Muscle layer of colon (tissue), 2 donors: ENCODE data around the gene SRGAP2B.
"Not testable (repeated sequence)": the region's sequence is repeated elsewhere in the genome, so short reads cannot be mapped to it uniquely, and the experiment has no call there.

ENCODE experiments used
- H3K27ac ChIP-seq: one replicate; pipeline ENCODE4 v1.7.0; 2013; ENCODE audit warnings: low read depth, mild to moderate bottlenecking, low read length, moderate library complexity
- H3K27me3 ChIP-seq, 2 donors: one replicate each; pipeline ENCODE4 v1.7.0; 2013; ENCODE audit warnings: low read length in 2 of 2, mild to moderate bottlenecking in 2 of 2; ENCODE audit not compliant: insufficient read depth in 2 of 2, control insufficient read depth in 1 of 2
- H3K36me3 ChIP-seq: one replicate; pipeline ENCODE4 v1.7.0; 2013; ENCODE audit warnings: mild to moderate bottlenecking, low read length; ENCODE audit not compliant: insufficient read depth
- H3K4me1 ChIP-seq: one replicate; pipeline ENCODE4 v1.7.0; 2013; ENCODE audit warnings: mild to moderate bottlenecking, low read length; ENCODE audit not compliant: insufficient read depth
- H3K4me3 ChIP-seq, 2 donors: one replicate each; pipeline ENCODE4 v1.7.0; 2013; ENCODE audit warnings: low read length in 2 of 2, low read depth in 1 of 2, mild to moderate bottlenecking in 1 of 2, moderate library complexity in 1 of 2
- H3K9ac ChIP-seq: one replicate; pipeline ENCODE4 v1.7.0; 2013; ENCODE audit warnings: low read length
- H3K9me3 ChIP-seq: one replicate; pipeline ENCODE4 v1.7.0; 2013; ENCODE audit warnings: mild to moderate bottlenecking, low read length
- donor health status: abdominal sarcoma.
- donor health status: Adenocarcinoma of cecum.

SRGAP2B gene

GRCh38 chr1:145115587-145116493, 20.7 kb upstream of the SRGAP2B start:
- not testable (repeated sequence) for H3K4me1 ChIP-seq, H3K9me3 ChIP-seq, H3K9ac ChIP-seq

DNA sequence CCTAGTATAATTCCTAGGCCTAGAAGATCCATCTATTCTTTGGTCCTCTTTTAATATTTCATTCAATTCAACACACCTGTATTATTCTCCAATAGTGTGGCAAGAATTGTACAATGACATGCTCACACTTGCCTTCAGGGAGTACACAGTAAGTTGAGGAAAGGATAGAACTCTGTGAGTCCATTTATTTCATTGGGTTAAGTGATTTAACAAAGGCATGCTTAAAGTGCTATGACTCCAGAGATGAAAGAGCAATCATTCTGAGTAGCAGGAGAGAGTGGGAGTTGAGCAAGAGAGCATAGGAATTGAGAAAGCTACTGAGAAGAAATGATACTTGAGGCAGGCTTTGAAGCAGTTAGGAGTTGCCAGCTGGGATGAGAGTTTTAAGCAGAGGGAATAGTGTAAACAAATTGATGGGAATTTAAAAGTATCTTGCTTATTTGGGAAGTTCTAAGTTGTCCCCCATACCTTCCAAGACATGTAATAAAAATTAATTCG, 19.5 kb upstream of the SRGAP2B start:
- H3K9me3 ChIP-seq, H3K4me1 ChIP-seq, H3K27ac ChIP-seq, H3K36me3 ChIP-seq, H3K4me3 ChIP-seq, H3K9ac ChIP-seq, H3K27me3 ChIP-seq: not testable (repeated sequence)

More at GRCh38 chr1:145115587-145116493, 20.7 kb upstream of the SRGAP2B start:
- H3K36me3 ChIP-seq, H3K4me3 ChIP-seq, H3K27me3 ChIP-seq, H3K27ac ChIP-seq: not testable (repeated sequence)

- H3K27me3 ChIP-seq, H3K9me3 ChIP-seq, H3K4me3 ChIP-seq, H3K4me1 ChIP-seq, H3K36me3 ChIP-seq, H3K27ac ChIP-seq, H3K9ac ChIP-seq: not testable (repeated sequence)
Measured at GRCh38 chr1:145112703-145113102, 17.6 kb upstream of the SRGAP2B start.

GRCh38 chr1:145111674-145112073, 16.5 kb upstream of the SRGAP2B start:
- not testable (repeated sequence) for H3K4me1 ChIP-seq, H3K27ac ChIP-seq, H3K27me3 ChIP-seq, H3K4me3 ChIP-seq, H3K9me3 ChIP-seq, H3K36me3 ChIP-seq, H3K9ac ChIP-seq

- not testable (repeated sequence) for H3K9ac ChIP-seq, H3K4me1 ChIP-seq, H3K9me3 ChIP-seq, H3K4me3 ChIP-seq, H3K27ac ChIP-seq, H3K27me3 ChIP-seq, H3K36me3 ChIP-seq
Measured at GRCh38 chr1:145103294-145103693, 8.2 kb upstream of the SRGAP2B start.

GRCh38 chr1:145101725-145102124, 6.6 kb upstream of the SRGAP2B start:
- H3K9me3 ChIP-seq, H3K36me3 ChIP-seq, H3K27me3 ChIP-seq, H3K4me1 ChIP-seq, H3K9ac ChIP-seq, H3K27ac ChIP-seq, H3K4me3 ChIP-seq: not testable (repeated sequence)

- not testable (repeated sequence) for H3K9me3 ChIP-seq, H3K9ac ChIP-seq, H3K27me3 ChIP-seq, H3K4me1 ChIP-seq, H3K4me3 ChIP-seq, H3K27ac ChIP-seq, H3K36me3 ChIP-seq
Measured at GRCh38 chr1:145094655-145095211, 395 bp downstream of the SRGAP2B start.

GRCh38 chr1:145093517-145094149, 1.5 kb downstream of the SRGAP2B start:
- H3K4me1 ChIP-seq, H3K36me3 ChIP-seq, H3K27me3 ChIP-seq, H3K4me3 ChIP-seq, H3K27ac ChIP-seq, H3K9ac ChIP-seq, H3K9me3 ChIP-seq: not testable (repeated sequence)

GRCh38 chr1:145082483-145083255, 12.5 kb downstream of the SRGAP2B start:
- not testable (repeated sequence) for H3K4me1 ChIP-seq, H3K4me3 ChIP-seq, H3K9ac ChIP-seq, H3K27ac ChIP-seq, H3K9me3 ChIP-seq, H3K27me3 ChIP-seq, H3K36me3 ChIP-seq

GRCh38 chr1:145080193-145080592, 14.9 kb downstream of the SRGAP2B start:
- H3K27me3 ChIP-seq, H3K27ac ChIP-seq, H3K36me3 ChIP-seq, H3K9me3 ChIP-seq, H3K9ac ChIP-seq, H3K4me3 ChIP-seq, H3K4me1 ChIP-seq: not testable (repeated sequence)

- not testable (repeated sequence) for H3K4me1 ChIP-seq, H3K9me3 ChIP-seq
Measured at GRCh38 chr1:145079737-145080136, 15.4 kb downstream of the SRGAP2B start.

More at GRCh38 chr1:145079737-145080136, 15.4 kb downstream of the SRGAP2B start:
- H3K36me3 ChIP-seq, H3K9ac ChIP-seq, H3K4me3 ChIP-seq, H3K27ac ChIP-seq, H3K27me3 ChIP-seq: not testable (repeated sequence)
